A673 (cell line): ENCODE results near the gene OR2AT4. TPM values are rescaled to one million over a fixed set of nuclear protein-coding genes. Genes with fewer than 3 reads are reported as not detected.

Experiments used
- BruUV-seq: library from RNA; stranded (reverse); fragments of 400-500 nt; replicated peaks from 2 replicates; lab custom pipeline; 2021; lab: Mats Ljungman, UMichigan
- CTCF ChIA-PET: fragments of 300-600 bp; sonication (Branson Sonifier 250); formaldehyde crosslinking; loops from one replicate; lab custom pipeline; 2022; ENCODE audit warnings: antibody characterized with exemption; lab: Charles Lee
- POLR2A ChIA-PET: fragments of 300-600 bp; sonication (Branson Sonifier 250); formaldehyde crosslinking; loops from one replicate; lab custom pipeline; 2022; ENCODE audit warnings: antibody characterized with exemption; ENCODE audit not compliant: low non-redundant PET; lab: Charles Lee
- DNase-seq: peaks from one replicate; pipeline ENCODE4 v3.0.0-alpha.2; 2015; ENCODE audit warnings: low spot score
- H3K27ac ChIP-seq: fragments of 200-600 bp; sonication (generic); 2 replicates; pipeline ENCODE4 v1.5.1; 2016; ENCODE audit warnings: mixed run types, low read depth, mild to moderate bottlenecking, mixed read lengths, antibody characterized with exemption, low read length; ENCODE audit not compliant: poor library complexity, severe bottlenecking
- H3K27me3 ChIP-seq: fragments of 200-600 bp; sonication (generic); replicated peaks from 2 replicates; pipeline ENCODE4 v1.6.1; 2017; ENCODE audit warnings: mixed run types, low read depth, mild to moderate bottlenecking, mixed read lengths, antibody characterized with exemption, low read length; ENCODE audit not compliant: insufficient read depth, poor library complexity
- H3K36me3 ChIP-seq: fragments of 200-600 bp; sonication (generic); 2 replicates; pipeline ENCODE4 v1.6.1; 2016; ENCODE audit warnings: mixed run types, mild to moderate bottlenecking, mixed read lengths, antibody characterized with exemption, low read length; ENCODE audit not compliant: insufficient read depth, poor library complexity, severe bottlenecking
- H3K4me1 ChIP-seq: fragments of 200-600 bp; sonication (generic); 2 replicates; pipeline ENCODE4 v1.6.1; 2017; ENCODE audit warnings: mixed run types, mild to moderate bottlenecking, mixed read lengths, antibody characterized with exemption, low read length; ENCODE audit not compliant: insufficient read depth, poor library complexity, severe bottlenecking
- H3K4me3 ChIP-seq: fragments of 200-600 bp; sonication (generic); 2 replicates; pipeline ENCODE4 v1.5.1; 2016; ENCODE audit warnings: low read depth, mixed run types, mild to moderate bottlenecking, mixed read lengths, low read length; ENCODE audit not compliant: poor library complexity, severe bottlenecking
- H3K9me3 ChIP-seq: fragments of 200-600 bp; sonication (generic); 2 replicates; pipeline ENCODE4 v1.6.1; 2016; ENCODE audit warnings: mixed run types, low read depth, mild to moderate bottlenecking, mixed read lengths, antibody characterized with exemption, low read length; ENCODE audit not compliant: poor library complexity, severe bottlenecking
- CTCF ChIP-seq: fragments of 300-800, 200-600 bp; sonication (generic); conservative IDR thresholded peaks from 2 replicates; pipeline ENCODE4 v1.5.1; 2017; ENCODE audit warnings: low read depth, mild to moderate bottlenecking, antibody characterized with exemption, low read length, moderate library complexity, mixed read lengths
- EZH2 ChIP-seq: fragments of 200-600 bp; sonication (generic); IDR thresholded peaks from 2 replicates; pipeline ENCODE4 v1.6.1; 2017; ENCODE audit warnings: borderline replicate concordance, low read depth, mild to moderate bottlenecking, mixed read lengths, antibody characterized with exemption, low read length; ENCODE audit not compliant: poor library complexity, severe bottlenecking
- intact Hi-C: fragments of 100-400 bp; cut with micrococcal nuclease; formaldehyde crosslinking; loops from one replicate; pipeline ENCODE4 v1.10.0; 2022; ENCODE audit not compliant: unreplicated experiment
- total RNA-seq: library from RNA; stranded (reverse); gene quantifications from 2 replicates; pipeline ENCODE4 v1.2.3, GENCODE V29; 2021

Gene OR2AT4
- total RNA-seq, 1 experiment from 2014 or later = not detected

GRCh38 chr11:75144716-75145014 is 48.0 kb upstream of the OR2AT4 start:
- no peaks in the 10 kb centered on the region for H3K36me3 ChIP-seq
- no peak for DNase-seq
- H3K9me3 ChIP-seq = no peaks in the 10 kb centered on the region
- ChIA-PET POLR2A (no interaction called here), CTCF (interaction anchor here (0.6 to 7.1 kb wide), 10 partner anchors 8 to 1057 kb away, joined by 3 to 178 read pairs (median 6); partner anchors contain the start of gene TPBGL)
- no peak for TF ChIP-seq EZH2
- TF ChIP-seq CTCF = no peak
- H3K4me1 ChIP-seq = peaks cover 12% of the 10 kb centered on the region
- intact Hi-C loops = loop anchor here (1.0 to 10.0 kb wide), 4 partner anchors 61 to 220 kb away; partner anchors contain the start of gene TPBGL
- no TSS peak for BruUV-seq
- no peaks in the 10 kb centered on the region for H3K27me3 ChIP-seq
- H3K4me3 ChIP-seq = no peak overlapping the region
- no peak overlapping the region for H3K27ac ChIP-seq

- Histone ChIP-seq H3K4me3 (no peak overlapping the region), H3K27me3 (no peaks in the 10 kb centered on the region), H3K36me3 (no peaks in the 10 kb centered on the region), H3K9me3 (no peaks in the 10 kb centered on the region), H3K4me1 (peaks cover 12% of the 10 kb centered on the region), H3K27ac (peak overlapping the region; percentile 29)
- no peak for DNase-seq
- no TSS peak for BruUV-seq
- TF ChIP-seq CTCF = no peak
- TF ChIP-seq EZH2 = no peak
- ChIA-PET POLR2A (interaction anchor here (0.6 kb wide), 1 partner anchor 181 kb away, joined by 7 read pairs; no protein-coding TSS in a partner anchor), CTCF (interaction anchor here (0.7 to 7.1 kb wide), 5 partner anchors 62 to 438 kb away, joined by 3 to 178 read pairs (median 14); partner anchors contain the start of gene TPBGL)
- intact Hi-C loops = loop anchor here (1.0 to 10.0 kb wide), 3 partner anchors 105 to 219 kb away; no protein-coding TSS in a partner anchor
Observed at GRCh38 chr11:75143420-75143731, 46.7 kb upstream of the OR2AT4 start.

GRCh38 chr11:75142714-75143419 is 46.2 kb upstream of the OR2AT4 start:
- peaks cover 12% of the 10 kb centered on the region for H3K4me1 ChIP-seq
- TF ChIP-seq EZH2 = no peak
- TF ChIP-seq CTCF = no peak
- no TSS peak for BruUV-seq
- H3K27ac ChIP-seq = peak overlapping the region; percentile 29
- no peak overlapping the region for H3K4me3 ChIP-seq
- H3K27me3 ChIP-seq = no peaks in the 10 kb centered on the region
- peak; percentile 98 for DNase-seq
- ChIA-PET POLR2A (interaction anchor here (0.6 kb wide), 2 partner anchors 180 to 581 kb away, joined by 7 read pairs; no protein-coding TSS in a partner anchor), CTCF (interaction anchor here (1.1 to 7.1 kb wide), 4 partner anchors 62 to 105 kb away, joined by 3 to 178 read pairs (median 40); partner anchors contain the start of gene TPBGL)
- no peaks in the 10 kb centered on the region for H3K9me3 ChIP-seq
- H3K36me3 ChIP-seq = no peaks in the 10 kb centered on the region
- intact Hi-C loops = loop anchor here (1.0 to 10.0 kb wide), 3 partner anchors 105 to 218 kb away; no protein-coding TSS in a partner anchor
